ENCODE measurements around the gene MTCL3.
A peak's percentile ranks its signal among the peaks of the same experiment; 100 is the strongest.

The MTCL3 gene

GRCh38 chr6:127518710-127519468, at the start of gene MTCL3:
MTCL3 (minus strand) TSS chr6:127519335.
- no peak for DNase-seq

- DNase-seq = no peak
Observed at GRCh38 chr6:127567476-127567875, 48.3 kb upstream of the MTCL3 start.

- DNase-seq = no peak
Observed at GRCh38 chr6:127566651-127567050, 47.5 kb upstream of the MTCL3 start.

- DNase-seq = no peak
Observed at GRCh38 chr6:127566119-127566518, 47.0 kb upstream of the MTCL3 start.

- DNase-seq = no peak
Observed at GRCh38 chr6:127564761-127565160, 45.6 kb upstream of the MTCL3 start.

GRCh38 chr6:127561660-127562059, 42.5 kb upstream of the MTCL3 start:
- DNase-seq = no peak

GRCh38 chr6:127554435-127555006, 35.4 kb upstream of the MTCL3 start:
- DNase-seq = peak; percentile 18

- no peak for DNase-seq
Observed at GRCh38 chr6:127550403-127550802, 31.3 kb upstream of the MTCL3 start.

- DNase-seq = no peak
Observed at GRCh38 chr6:127547904-127548649, 28.9 kb upstream of the MTCL3 start.

GRCh38 chr6:127547215-127547614, 28.1 kb upstream of the MTCL3 start:
- DNase-seq = no peak

GRCh38 chr6:127539272-127539671, 20.1 kb upstream of the MTCL3 start:
- no peak for DNase-seq

GRCh38 chr6:127538750-127539264, 19.7 kb upstream of the MTCL3 start:
- no peak for DNase-seq

- DNase-seq = no peak
Observed at GRCh38 chr6:127533736-127534135, 14.6 kb upstream of the MTCL3 start.

- no peak for DNase-seq
Observed at GRCh38 chr6:127533011-127533410, 13.9 kb upstream of the MTCL3 start.

- no peak for DNase-seq
Observed at GRCh38 chr6:127522714-127523113, 3.6 kb upstream of the MTCL3 start.

GRCh38 chr6:127520066-127520465, 931 bp upstream of the MTCL3 start:
- no peak for DNase-seq

- DNase-seq = no peak
Observed at GRCh38 chr6:127519469-127519785, 292 bp upstream of the MTCL3 start.

GRCh38 chr6:127518191-127518709, 885 bp downstream of the MTCL3 start:
- DNase-seq = no peak

- no peak for DNase-seq
Observed at GRCh38 chr6:127517693-127518092, 1.4 kb downstream of the MTCL3 start.

- DNase-seq = peak; percentile 47
Observed at GRCh38 chr6:127516662-127517273, 2.4 kb downstream of the MTCL3 start.

GRCh38 chr6:127515794-127516661, 3.1 kb downstream of the MTCL3 start:
- DNase-seq = peak; percentile 58

- no peak for DNase-seq
Observed at GRCh38 chr6:127515234-127515793, 3.8 kb downstream of the MTCL3 start.
